Stimulated activated CD4-positive, alpha-beta T cell treated with anti-CD3 and anti-CD28 coated beads, Interleukin-2, amount 100 ng/mL, for 48 hours (primary cell): ENCODE results near the gene ZBTB37.
A peak's percentile ranks its signal among the peaks of the same experiment; 100 is the strongest.
"Not testable (repeated sequence)": the region's sequence is repeated elsewhere in the genome, so short reads cannot be mapped to it uniquely, and the experiment has no call there.

Experiments used
- DNase-seq, 2 donors: peaks; one replicate each; pipeline ENCODE4 v3.0.0-alpha.2; 2020

Gene ZBTB37

GRCh38 chr1:173865468-173866164, 2.6 kb upstream of the ZBTB37 start:
- no peak for DNase-seq

- DNase-seq = no peak
Observed at GRCh38 chr1:173866413-173867115, 1.6 kb upstream of the ZBTB37 start.

GRCh38 chr1:173867141-173867752, 933 bp upstream of the ZBTB37 start:
- peak in 1 of 2 donors; percentile 31 for DNase-seq

- DNase-seq = peak; percentile 97 to 99
Observed at GRCh38 chr1:173867753-173868265, 371 bp upstream of the ZBTB37 start, which contains the start of gene GAS5. Gene GAS5 (minus strand): TSS chr1:173867989.

GRCh38 chr1:173869021-173869359, 810 bp downstream of the ZBTB37 start:
- DNase-seq = no peak

GRCh38 chr1:173870252-173871075, 2.3 kb downstream of the ZBTB37 start:
- DNase-seq = no peak

GRCh38 chr1:173871091-173871490, 2.9 kb downstream of the ZBTB37 start:
- no peak for DNase-seq

- DNase-seq = no peak
Observed at GRCh38 chr1:173871500-173871899, 3.3 kb downstream of the ZBTB37 start.

- DNase-seq = no peak
Observed at GRCh38 chr1:173876732-173877131, 8.6 kb downstream of the ZBTB37 start.

GRCh38 chr1:173878251-173878650, 10.1 kb downstream of the ZBTB37 start:
- DNase-seq = no peak

GRCh38 chr1:173881117-173881516, 12.9 kb downstream of the ZBTB37 start:
- DNase-seq = not testable (repeated sequence)

- DNase-seq = no peak
Observed at GRCh38 chr1:173884701-173885100, 16.5 kb downstream of the ZBTB37 start.

- no peak for DNase-seq
Observed at GRCh38 chr1:173886746-173887611, 18.8 kb downstream of the ZBTB37 start.

GRCh38 chr1:173887627-173888026, 19.4 kb downstream of the ZBTB37 start:
- no peak for DNase-seq

GRCh38 chr1:173888749-173889148, 20.6 kb downstream of the ZBTB37 start:
- no peak for DNase-seq

- no peak for DNase-seq
Observed at GRCh38 chr1:173889885-173890284, 21.7 kb downstream of the ZBTB37 start.

GRCh38 chr1:173893611-173894010, 25.4 kb downstream of the ZBTB37 start:
- DNase-seq = no peak

- DNase-seq = no peak
Observed at GRCh38 chr1:173894189-173894588, 26.0 kb downstream of the ZBTB37 start.

- no peak for DNase-seq
Observed at GRCh38 chr1:173900427-173900826, 32.2 kb downstream of the ZBTB37 start.

- DNase-seq = no peak
Observed at GRCh38 chr1:173900992-173901391, 32.8 kb downstream of the ZBTB37 start.

GRCh38 chr1:173903827-173904531, 35.8 kb downstream of the ZBTB37 start:
- no peak for DNase-seq
